H1 (cell line): Measurements from ENCODE around the gene RNU7-1. TPM values are rescaled to one million over a fixed set of nuclear protein-coding genes. Genes with fewer than 3 reads are reported as not detected.

ENCODE experiments used
- BACH1 ChIP-seq: IDR thresholded peaks from 2 replicates; pipeline ENCODE4 v1.6.1; 2012; ENCODE audit warnings: low read length, improper control_type of control experiment
- BRCA1 ChIP-seq: IDR thresholded peaks from 2 replicates; pipeline ENCODE4 v1.6.1; 2012; ENCODE audit warnings: low read depth, low read length, improper control_type of control experiment
- CBX5 ChIP-seq: fragments of 300-800, 300-1000 bp; sonication (generic); IDR thresholded peaks from 2 replicates; pipeline ENCODE4 v1.7.1; 2016; ENCODE audit warnings: antibody characterized with exemption, low read length, low read depth
- CHD2 ChIP-seq: IDR thresholded peaks from 2 replicates; pipeline ENCODE4 v1.6.1; 2012; ENCODE audit warnings: low read length, improper control_type of control experiment
- CHD7 ChIP-seq: fragments of 300-600 bp; sonication (generic); IDR thresholded peaks from 2 replicates; pipeline ENCODE4 v1.7.1; 2012; ENCODE audit warnings: low read length, moderate library complexity, mild to moderate bottlenecking, inconsistent platforms; ENCODE audit not compliant: insufficient replicate concordance
- CTBP2 ChIP-seq: IDR thresholded peaks from 2 replicates; pipeline ENCODE4 v1.7.0; 2011; ENCODE audit warnings: borderline replicate concordance, mild to moderate bottlenecking, moderate library complexity, mixed read lengths, low read length; ENCODE audit not compliant: insufficient read depth, insufficient read length
- EGR1 ChIP-seq: IDR thresholded peaks from 2 replicates; pipeline ENCODE4 v1.6.1; 2011; ENCODE audit warnings: low read depth, low read length, borderline replicate concordance
- JUND ChIP-seq: IDR thresholded peaks from 2 replicates; pipeline ENCODE4 v1.6.1; 2011; ENCODE audit warnings: mild to moderate bottlenecking, improper control_type of control experiment, low read length
- POU5F1 ChIP-seq: IDR thresholded peaks from 2 replicates; pipeline ENCODE4 v1.6.1; 2011; ENCODE audit warnings: low read depth, mild to moderate bottlenecking, low read length, moderate library complexity
- RXRA ChIP-seq: IDR thresholded peaks from 2 replicates; pipeline ENCODE4 v1.6.1; 2011; ENCODE audit warnings: low read depth, mild to moderate bottlenecking, low read length, moderate library complexity; ENCODE audit not compliant: insufficient read depth
- SIRT6 ChIP-seq: IDR thresholded peaks from one replicate; pipeline ENCODE4 v1.7.1; 2012; ENCODE audit warnings: low read length, inconsistent platforms
- TCF12 ChIP-seq: IDR thresholded peaks from 2 replicates; pipeline ENCODE4 v1.6.1; 2011; ENCODE audit warnings: low read depth, mild to moderate bottlenecking, low read length
- TEAD4 ChIP-seq: IDR thresholded peaks from 2 replicates; pipeline ENCODE4 v1.6.1; 2012; ENCODE audit warnings: low read depth, low read length, inconsistent platforms, mixed read lengths
- polyA plus RNA-seq, 7 experiments: library from polyadenylated mRNA; depleted of rRNA in 3 of 7; stranded (reverse) in 5 of 7; unstranded in 2 of 7; fragments of >200 nt in 5 of 7; fragments of 200-250 nt in 2 of 7; gene quantifications; 1 replicate in 5 of 7; 2 replicates in 1 of 7; 4 replicates in 1 of 7; pipeline versions ENCODE4 v1.2.1 to v1.2.3, GENCODE V29; 2011 to 2013; ENCODE audit warnings: missing spikeins in 2 of 7, mixed read lengths in 2 of 7
- total RNA-seq: library from RNA; stranded (reverse); fragmentation: NEBNext Ultra II Directional; extraction: Animal tissue kit (Norgen Biotek cat#: 25700); gene quantifications from 2 replicates; pipeline ENCODE4 v1.2.1, GENCODE V29; 2021

Gene RNU7-1
- total and polyA plus RNA-seq, 2 of the 8 experiments (the other 6 are each of a cell fraction or from before 2014, with no cell fraction given) = not detected

GRCh38 chr12:6961695-6962284, 18.2 kb downstream of the RNU7-1 start (continued):
- TF ChIP-seq BRCA1 (no peak), CTBP2 (no peak), CBX5 (no peak), SIRT6 (no peak), BACH1 (peak; percentile 99), TEAD4 (no peak), TCF12 (no peak), EGR1 (no peak), JUND (no peak), POU5F1 (no peak), RXRA (no peak), CHD2 (no peak), CHD7 (no peak)
